DMS 273 treated with DMSO at 0.1 percent for 48 hours (cell line): ENCODE measurements around the gene CTNND1.
"Not testable (repeated sequence)": the region's sequence is repeated elsewhere in the genome, so short reads cannot be mapped to it uniquely, and the experiment has no call there.

Experiments
- DNase-seq: peaks from one replicate; lab custom pipeline; 2025; lab: John Stamatoyannopoulos, UW

CTNND1 gene, protein sequence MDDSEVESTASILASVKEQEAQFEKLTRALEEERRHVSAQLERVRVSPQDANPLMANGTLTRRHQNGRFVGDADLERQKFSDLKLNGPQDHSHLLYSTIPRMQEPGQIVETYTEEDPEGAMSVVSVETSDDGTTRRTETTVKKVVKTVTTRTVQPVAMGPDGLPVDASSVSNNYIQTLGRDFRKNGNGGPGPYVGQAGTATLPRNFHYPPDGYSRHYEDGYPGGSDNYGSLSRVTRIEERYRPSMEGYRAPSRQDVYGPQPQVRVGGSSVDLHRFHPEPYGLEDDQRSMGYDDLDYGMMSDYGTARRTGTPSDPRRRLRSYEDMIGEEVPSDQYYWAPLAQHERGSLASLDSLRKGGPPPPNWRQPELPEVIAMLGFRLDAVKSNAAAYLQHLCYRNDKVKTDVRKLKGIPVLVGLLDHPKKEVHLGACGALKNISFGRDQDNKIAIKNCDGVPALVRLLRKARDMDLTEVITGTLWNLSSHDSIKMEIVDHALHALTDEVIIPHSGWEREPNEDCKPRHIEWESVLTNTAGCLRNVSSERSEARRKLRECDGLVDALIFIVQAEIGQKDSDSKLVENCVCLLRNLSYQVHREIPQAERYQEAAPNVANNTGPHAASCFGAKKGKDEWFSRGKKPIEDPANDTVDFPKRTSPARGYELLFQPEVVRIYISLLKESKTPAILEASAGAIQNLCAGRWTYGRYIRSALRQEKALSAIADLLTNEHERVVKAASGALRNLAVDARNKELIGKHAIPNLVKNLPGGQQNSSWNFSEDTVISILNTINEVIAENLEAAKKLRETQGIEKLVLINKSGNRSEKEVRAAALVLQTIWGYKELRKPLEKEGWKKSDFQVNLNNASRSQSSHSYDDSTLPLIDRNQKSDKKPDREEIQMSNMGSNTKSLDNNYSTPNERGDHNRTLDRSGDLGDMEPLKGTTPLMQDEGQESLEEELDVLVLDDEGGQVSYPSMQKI

DNA sequence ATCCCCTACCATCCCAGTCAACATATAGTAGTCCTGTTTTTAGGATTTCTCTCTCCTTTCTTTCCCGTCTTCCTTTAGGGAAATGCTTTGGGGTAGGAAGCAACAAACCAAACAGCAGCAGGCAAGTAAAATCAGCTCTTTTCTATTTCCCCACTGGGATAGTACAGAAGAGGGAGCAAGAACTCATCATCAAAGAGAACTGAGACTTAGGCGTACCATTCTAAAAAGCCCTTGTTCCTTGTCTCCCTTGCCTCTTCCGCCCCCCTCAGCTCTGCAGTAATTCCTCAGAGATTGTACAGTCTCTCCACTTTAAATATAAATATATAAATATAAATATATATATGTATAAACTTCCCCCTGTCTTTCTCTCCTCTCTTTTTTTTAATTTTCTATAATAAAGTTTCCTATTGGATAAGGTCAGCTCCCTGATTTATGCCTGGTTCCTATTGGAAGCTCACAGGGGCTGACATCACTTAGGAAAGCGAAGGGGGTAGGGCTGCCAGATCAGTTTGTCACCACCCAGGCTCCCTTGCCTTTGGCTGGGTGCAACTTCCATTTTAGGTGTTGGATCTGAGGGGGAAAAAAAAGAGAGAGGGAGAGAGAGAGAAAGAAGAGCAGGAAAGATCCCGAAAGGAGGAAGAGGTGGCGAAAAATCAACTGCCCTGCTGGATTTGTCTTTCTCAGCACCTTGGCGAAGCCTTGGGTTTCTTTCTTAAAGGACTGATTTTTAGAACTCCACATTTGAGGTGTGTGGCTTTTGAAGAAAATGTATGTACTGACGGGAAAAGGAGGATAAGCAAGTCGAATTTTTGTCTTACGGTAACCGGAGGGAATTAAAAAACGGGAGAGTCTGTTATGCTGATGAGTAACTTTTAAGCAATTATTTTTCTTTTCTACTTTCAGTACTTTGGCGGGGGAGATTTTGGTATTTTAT is at the start of gene CTNND1:
CTNND1 (plus strand) TSS at position 502 of the 934 bp plus-strand sequence. CDS start 29,677 bp downstream, outside the sequence.
- DNase-seq: peak; percentile 79

DNA sequence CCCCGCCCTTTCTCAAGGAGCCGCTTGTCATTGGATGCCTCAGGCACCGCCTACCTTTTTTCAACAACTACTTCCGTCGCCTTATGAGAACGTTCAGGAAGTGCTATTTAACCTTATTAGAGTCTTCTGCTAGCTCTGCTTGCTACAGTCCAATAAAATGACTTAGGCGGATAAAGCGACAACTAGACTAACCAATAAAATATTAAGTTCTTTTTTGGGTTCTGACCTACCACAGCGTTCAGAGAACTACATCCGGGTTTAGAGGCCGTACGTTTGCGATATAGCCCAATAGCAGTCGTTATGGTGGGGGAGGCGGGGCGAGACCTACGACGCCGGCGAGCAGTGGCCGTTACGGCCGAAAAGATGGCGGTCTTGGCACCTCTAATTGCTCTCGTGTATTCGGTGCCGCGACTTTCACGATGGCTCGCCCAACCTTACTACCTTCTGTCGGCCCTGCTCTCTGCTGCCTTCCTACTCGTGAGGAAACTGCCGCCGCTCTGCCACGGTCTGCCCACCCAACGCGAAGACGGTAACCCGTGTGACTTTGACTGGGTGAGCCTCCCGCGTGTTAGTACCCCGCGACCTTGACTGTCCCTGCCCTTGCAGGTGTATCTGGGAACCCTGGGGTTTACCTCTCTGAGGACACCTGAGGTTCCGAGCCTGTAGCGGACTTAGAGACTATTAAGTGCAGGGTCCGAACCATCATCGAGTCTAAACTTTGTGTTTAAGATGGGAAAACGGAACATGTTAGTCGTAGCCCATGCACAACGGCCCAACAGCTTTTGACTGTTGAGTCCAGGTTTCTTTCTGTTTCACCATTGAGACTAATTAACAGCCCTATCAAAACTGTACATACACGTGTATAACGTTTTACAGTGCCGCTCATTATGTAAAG is 49.1 kb upstream of the CTNND1 start, which contains the start of gene TMX2:
TMX2 (plus strand) TSS at position 338 of the 895 bp plus-strand sequence; CDS start at position 364, 26 bp downstream.
- DNase-seq: peak; percentile 97

DNA sequence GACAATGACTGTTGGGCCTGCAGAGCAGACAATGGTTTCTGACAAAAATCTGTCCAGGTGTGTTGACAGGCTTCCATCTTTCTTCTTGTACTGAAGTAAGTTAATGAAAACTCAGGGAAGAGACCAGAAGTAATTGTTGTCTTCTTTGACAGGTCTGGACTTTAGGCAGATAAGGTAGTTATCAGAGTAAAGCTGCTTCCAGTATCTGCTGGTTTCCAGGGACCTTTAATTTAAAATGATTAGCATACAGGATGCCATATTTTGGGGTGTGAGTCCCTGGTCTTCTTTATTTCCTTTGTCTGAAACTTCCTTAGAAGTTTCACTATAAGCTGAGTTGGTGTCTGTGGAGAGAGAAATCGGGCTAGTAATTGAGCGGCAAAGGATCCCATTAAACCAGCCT is 47.8 kb upstream of the CTNND1 start:
- DNase-seq: no peak

DNA sequence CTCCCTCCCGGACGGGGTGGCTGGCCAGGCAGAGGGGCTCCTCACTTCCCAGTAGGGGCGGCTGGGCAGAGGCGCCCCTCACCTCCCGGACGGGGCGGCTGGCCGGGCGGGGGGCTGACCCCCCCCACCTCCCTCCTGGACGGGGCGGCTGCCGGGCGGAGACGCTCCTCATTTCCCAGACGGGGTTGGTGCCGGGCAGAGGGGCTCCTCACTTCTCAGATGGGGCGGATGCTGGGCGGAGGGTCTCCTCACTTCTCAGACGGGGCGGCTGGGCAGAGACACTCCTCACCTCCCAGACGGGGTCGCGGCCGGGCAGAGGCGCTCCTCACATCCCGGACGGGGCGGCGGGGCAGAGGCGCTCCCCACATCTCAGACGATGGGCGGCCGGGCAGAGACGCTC is 44.9 kb upstream of the CTNND1 start:
- DNase-seq: not testable (repeated sequence)

DNA sequence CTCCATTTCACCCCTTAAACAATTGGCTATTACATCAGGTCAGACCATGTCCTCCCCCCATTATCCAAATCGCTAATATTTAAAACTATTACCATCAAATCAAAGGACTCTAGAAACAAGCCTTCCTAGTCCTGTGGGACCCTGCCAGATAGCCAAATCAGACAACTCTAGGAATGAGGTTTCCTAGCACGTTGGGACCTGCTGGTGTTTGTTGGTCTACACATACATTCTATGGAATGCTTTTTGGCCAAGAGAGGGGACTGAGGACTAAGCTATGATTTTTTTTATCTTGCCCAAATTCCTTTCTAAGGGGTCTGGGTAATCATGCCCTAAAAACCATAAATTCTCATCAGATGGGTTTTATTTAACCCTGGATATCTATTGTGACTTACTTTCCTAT is 34.4 kb upstream of the CTNND1 start:
- DNase-seq: no peak

DNA sequence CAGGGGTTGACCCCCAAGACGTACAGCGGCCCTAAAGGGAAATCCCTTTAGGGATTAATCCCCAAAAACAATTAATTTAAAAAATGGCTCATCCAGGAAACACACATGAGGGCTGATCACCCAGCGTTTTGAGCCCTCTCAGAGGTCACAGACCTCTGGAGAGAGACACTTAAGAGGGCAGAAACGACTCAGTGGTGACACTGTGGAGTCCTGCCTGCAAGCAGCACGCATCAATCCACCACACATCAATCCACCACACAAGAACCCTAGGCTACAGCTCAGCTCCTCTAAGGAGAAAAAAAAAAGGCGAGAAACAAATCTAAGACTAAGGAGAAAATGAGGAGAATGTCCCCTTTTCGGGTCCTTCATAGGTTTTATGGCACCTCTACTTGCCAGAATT is 32.8 kb upstream of the CTNND1 start:
- no peak for DNase-seq

DNA sequence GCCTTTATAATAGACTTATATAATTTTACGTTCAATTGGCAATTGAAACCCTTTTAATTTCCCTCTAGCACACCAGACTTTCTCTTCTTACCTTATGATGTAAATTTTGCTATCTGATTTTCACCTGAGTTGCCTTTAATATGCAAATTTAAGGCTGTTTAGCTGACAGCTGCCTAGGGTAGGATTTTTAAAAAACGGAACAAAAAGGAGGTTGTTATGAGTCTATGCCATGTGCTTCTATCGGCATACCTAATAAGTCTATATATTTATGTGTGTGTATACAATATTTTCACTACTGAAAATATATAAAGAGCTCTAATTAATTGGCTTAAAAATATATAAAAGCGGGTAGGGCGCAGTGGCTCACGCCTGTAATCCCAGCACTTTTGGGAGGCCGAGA is 32.1 kb upstream of the CTNND1 start:
- DNase-seq: no peak

DNA sequence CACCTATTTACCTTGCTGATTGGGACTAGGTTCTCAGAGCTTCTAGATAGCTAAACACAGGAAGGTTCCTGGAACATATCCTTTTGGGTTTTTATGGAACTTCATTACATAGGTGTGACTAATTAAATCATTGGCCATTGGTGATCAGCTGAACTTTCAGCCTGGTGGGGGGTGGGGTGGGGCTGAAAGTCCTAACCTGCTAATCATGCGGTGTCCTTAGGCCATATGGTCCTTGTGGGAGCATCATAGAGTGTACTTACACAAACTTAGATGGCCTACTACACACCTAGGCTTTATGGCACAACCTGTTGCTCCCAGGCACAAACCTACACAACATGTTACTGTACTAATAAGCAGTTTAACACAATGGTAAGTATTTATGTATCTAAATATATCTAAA is 28.9 kb upstream of the CTNND1 start:
- no peak for DNase-seq

DNA sequence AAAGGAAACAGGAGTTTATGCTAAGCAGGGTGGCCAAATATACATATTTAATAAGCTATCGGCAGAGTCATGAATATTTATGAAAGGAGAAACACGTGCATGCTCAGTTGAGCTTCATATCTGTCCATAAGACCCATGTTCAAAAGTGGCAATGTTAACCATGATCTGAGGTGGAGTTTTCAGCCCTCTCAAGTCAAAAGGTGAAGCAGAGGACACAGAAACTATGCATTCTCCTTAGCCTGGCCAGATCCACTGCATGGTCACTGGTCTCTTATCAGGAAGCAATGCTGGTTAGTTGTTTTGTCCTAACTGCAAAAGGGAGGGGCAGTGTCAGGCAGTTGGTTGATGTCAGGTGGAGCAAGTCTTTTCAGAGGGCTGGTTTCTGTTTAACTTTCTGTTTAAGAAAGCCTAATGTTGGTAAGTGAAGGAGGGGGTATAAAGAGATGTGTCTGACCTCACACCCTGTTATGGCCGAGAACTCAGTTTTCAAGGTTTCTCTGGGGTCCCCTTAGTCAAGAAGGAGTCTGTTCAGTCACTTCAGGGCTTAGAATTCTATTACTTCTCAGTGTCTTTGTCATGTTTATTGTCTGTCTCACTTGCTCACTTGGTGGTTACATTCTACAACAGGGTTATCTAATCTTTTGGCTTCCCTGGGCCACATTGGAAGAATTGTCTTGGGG is 25.8 kb upstream of the CTNND1 start:
- DNase-seq: no peak

DNA sequence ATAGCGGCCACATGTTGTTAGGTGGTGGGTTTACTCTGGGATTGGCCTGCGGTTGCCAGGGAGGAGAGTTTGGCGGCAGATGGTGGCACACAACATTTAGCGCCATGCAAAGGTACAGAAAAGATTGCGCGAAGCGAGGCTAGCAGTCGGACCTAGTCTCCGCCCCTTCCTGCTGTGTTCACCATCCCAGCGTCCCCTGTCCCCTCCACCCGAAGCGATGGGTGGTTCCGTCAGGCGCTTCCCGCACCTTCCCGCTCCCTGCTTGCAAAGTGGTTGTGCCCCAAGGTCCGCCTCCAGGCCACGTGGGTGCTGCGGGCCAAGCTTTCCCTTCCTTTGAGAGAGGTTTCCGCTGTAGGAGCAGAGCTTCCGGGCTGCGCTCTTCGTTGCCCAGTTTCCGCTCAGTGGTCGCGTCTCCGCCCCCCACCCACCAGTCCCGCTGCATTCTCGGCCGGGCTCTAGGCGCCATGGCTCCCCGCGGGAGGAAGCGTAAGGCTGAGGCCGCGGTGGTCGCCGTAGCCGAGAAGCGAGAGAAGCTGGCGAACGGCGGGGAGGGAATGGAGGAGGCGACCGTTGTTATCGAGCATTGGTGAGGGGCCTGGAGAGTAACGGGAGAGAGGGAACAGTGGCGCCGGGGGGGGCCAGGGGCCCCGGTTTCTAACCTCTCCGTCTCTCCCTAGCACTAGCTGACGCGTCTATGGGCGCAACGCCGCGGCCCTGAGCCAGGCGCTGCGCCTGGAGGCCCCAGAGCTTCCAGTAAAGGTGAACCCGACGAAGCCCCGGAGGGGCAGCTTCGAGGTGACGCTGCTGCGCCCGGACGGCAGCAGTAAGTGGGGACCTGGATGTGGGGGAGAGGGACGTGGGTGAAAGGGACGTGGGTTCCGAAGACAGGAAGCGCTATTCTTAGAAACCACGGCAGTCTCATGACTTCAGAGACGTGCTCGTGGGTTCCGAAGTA is 20.2 kb upstream of the CTNND1 start, which contains the start of gene SELENOH:
SELENOH (plus strand) TSS at position 360 of the 955 bp plus-strand sequence; CDS start at position 465, 105 bp downstream.
- DNase-seq: peak; percentile 92

DNA sequence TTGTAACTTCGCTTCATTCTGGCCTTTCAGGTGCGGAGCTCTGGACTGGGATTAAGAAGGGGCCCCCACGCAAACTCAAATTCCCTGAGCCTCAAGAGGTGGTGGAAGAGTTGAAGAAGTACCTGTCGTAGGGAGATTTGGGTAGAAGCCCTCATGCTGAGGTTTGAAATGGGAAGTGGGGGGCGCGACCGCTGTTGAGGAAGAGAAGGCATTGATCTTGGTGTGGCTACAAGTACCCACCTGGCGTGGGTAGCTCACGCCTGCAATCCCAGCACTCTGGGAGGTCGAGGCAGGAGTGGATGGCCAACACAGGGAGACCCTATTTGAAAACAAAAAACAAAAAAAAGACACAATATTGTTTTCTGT is 19.5 kb upstream of the CTNND1 start:
- no peak for DNase-seq

DNA sequence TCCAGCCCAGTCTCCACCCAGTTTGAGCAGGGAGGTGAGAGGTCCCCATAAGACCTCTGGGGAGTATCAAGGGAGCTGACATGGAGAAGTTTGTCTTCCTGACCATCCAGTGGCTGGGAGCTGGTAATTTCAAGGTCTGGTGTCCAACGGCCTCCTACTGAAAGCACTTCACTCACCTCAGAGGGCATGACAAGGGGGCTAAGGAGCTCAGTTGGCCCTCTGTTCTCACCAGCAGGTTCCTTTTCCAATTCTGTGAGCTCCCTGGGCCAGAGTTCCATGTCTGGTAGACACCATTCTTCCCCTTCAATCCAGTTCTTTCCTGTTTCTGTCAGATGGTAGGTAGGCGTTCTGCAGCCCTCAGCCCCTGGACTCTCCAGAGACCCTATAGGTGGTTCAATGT is 17.2 kb upstream of the CTNND1 start:
- DNase-seq: no peak

DNA sequence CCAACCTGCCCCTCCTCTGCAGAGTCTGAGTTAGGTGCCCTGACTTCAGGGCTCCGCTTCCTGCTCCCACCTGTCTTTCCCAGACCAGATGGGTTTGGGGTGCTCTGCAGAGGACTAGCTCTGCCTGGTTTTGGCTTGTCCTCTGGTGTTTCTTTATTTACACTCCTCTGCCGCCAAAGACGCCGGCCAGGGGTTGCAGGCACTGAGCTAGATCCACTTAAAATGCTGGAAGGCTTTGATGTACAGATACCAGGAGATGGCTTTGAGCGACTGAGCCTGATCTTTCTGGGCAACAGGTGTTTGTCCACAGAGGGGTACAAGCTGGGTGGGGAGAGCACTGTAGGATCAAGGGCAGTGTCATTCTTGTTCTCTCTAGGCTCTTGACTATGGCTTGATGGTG is 16.4 kb upstream of the CTNND1 start:
- no peak for DNase-seq

DNA sequence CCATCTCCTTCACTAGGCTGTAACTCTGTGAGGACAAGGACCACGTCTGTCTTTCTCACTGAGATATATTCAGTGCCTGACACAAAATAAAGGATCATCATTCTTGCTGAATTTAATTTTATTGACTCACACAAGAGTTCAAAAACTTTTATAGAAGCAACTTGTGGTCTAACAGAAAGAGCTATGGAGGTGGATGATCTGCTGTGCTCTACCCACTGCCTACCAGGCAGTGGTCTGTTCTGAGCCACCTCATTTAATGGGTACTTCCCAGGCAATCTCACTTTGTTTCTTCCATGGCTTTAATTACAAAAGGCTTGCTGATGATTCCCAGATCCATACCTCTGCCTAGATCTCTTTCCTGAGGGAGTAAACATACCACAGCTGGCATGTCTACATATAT is 14.7 kb upstream of the CTNND1 start:
- no peak for DNase-seq

DNA sequence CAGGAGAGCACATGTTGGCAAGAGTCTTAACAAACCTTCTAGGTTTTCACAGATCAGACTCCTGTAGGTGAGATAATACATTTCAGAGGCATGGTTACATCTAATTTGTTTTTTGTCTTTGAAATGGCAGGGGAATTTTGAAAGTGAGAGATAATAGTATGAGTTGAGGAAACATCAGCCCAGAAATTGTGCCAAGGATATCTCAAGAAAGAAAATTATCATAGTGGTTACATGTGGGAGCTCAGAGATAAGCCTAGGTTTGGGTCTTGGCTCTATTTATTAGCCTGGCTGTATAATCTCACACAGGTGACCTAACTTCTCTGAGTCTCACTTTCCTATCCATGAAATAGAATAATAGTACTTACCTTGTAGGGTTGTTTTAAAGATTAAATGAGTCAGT is 10.4 kb upstream of the CTNND1 start:
- DNase-seq: no peak

DNA sequence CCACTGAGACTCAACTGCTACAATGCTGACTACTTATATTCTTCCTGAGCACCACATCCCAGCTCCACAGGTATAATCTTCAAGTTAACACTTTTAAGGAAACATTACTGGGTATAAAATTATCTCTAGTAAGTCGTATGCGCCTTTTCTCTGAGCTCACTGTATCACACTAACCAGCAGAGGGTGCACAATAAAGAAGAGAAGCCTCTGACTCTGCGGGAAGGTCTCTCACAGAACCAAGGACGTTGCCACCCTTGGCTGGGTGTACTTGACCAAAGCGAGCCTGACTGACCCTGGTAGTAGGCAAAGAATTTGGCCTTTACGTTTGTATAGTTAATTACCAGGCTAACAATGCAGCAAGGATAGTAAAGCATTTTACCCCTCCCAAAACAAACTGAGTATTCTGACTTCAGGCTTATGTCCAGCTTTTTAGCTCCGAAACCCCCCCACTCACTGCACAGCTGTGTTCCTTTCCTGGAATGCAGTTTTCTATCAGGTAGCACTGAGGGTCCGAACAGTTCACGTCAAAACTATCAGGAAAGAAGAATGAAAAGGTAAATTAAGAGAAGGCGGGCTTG is 9.8 kb upstream of the CTNND1 start, which contains the start of gene BTBD18:
BTBD18 (minus strand) TSS at position 144 of the 578 bp plus-strand sequence. CDS start 631 bp downstream, outside the sequence.
- DNase-seq: no peak

DNA sequence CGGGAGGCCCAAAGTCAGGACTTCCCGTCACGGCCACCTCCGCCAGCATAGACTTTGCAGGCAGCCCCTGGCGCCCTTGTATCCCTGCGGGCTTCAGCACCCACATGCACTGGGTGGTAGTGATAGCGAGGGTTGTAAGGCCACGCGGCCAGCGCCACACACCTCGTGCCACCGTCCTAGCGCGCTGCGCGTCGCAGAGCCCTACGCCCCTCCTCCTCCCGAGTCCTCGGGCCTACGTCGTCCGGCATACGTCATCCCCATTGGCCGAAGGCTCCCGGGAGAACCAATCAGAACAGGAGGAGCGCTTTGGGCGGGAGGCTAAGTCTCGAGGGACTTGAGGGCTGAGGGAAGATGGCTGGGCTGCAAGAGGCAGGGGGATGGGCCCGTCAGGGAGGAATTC is 8.6 kb upstream of the CTNND1 start:
- DNase-seq: no peak

DNA sequence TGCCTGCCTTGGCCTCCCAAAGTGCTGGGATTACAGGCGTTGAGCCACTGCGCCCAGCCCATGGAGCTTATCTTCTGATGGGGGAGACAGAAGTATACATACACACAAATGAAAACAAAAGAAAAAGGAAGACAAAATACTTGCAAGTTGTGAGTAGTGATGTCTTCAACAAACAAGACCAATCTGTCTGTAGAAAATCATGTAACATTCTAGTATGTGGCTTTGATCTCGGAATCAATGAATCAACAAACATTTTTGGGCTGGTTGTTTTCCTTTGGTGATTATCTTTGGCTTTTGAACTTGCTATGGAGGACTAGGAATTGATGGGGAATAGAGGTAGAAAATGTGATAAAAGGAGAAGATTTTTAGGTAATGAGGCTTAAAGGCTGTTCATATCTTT is 3.4 kb upstream of the CTNND1 start:
- no peak for DNase-seq
